ENCODE data around the gene TEX47. TPM values are rescaled to one million over a fixed set of nuclear protein-coding genes. Genes with fewer than 3 reads are reported as not detected.

Gene TEX47
- total RNA-seq, 1 experiment from 2014 or later: not detected

- no peaks in the 10 kb centered on the region for H3K36me3 ChIP-seq (ENCODE audit: control insufficient read depth, insufficient read depth, low read length)
- no peak overlapping the region for H3K27ac Mint-ChIP-seq (ENCODE audit: unreplicated experiment)
- H3K9me3 Mint-ChIP-seq (ENCODE audit: unreplicated experiment): no peaks in the 10 kb centered on the region
- H3K4me3 ChIP-seq (ENCODE audit: low read depth, low read length): no peak overlapping the region
- no peak for DNase-seq
- ChIA-PET POLR2A (no interaction called here), CTCF (no interaction called here)
- no peaks in the 10 kb centered on the region for H3K36me3 Mint-ChIP-seq (ENCODE audit: insufficient read depth, unreplicated experiment)
- TF ChIP-seq CTCF (IDR thresholded peaks at IDR 0.05; ENCODE audit: insufficient read depth in 1 of 2, low read depth in 1 of 2, low read length in 1 of 2, severe bottlenecking in 1 of 2, unreplicated experiment in 1 of 2): no peak
- no TSS peak for BruUV-seq (replicated peaks)
- no peaks in the 10 kb centered on the region for H3K9me3 ChIP-seq
- no peaks in the 10 kb centered on the region for H3K4me1 Mint-ChIP-seq (ENCODE audit: low read depth, unreplicated experiment)
- no peaks in the 10 kb centered on the region for H3K27me3 ChIP-seq (replicated peaks; ENCODE audit: control insufficient read depth, insufficient read depth, low read length)
- intact Hi-C loops (cut with micrococcal nuclease; ENCODE audit: unreplicated experiment): no loop called here
- no peaks in the 10 kb centered on the region for H3K4me1 ChIP-seq
- H3K4me3 Mint-ChIP-seq (ENCODE audit: unreplicated experiment): no peak overlapping the region
- peaks cover 3% of the 10 kb centered on the region for H3K27me3 Mint-ChIP-seq (ENCODE audit: insufficient read depth, unreplicated experiment)
These were observed 36.9 kb downstream of the TEX47 start for GRCh38 chr7:88758381-88759229.

GRCh38 chr7:88757371-88757770 lies 38.2 kb downstream of the TEX47 start:
- H3K36me3 Mint-ChIP-seq (ENCODE audit: insufficient read depth, unreplicated experiment): no peaks in the 10 kb centered on the region
- ChIA-PET POLR2A (no interaction called here), CTCF (no interaction called here)
- no peak overlapping the region for H3K4me3 Mint-ChIP-seq (ENCODE audit: unreplicated experiment)
- intact Hi-C loops (cut with micrococcal nuclease; ENCODE audit: unreplicated experiment): no loop called here
- no peak for DNase-seq
- no peak for TF ChIP-seq CTCF (IDR thresholded peaks at IDR 0.05; ENCODE audit: insufficient read depth in 1 of 2, low read depth in 1 of 2, low read length in 1 of 2, severe bottlenecking in 1 of 2, unreplicated experiment in 1 of 2)
- no peaks in the 10 kb centered on the region for H3K27me3 ChIP-seq (replicated peaks; ENCODE audit: control insufficient read depth, insufficient read depth, low read length)
- H3K4me1 Mint-ChIP-seq (ENCODE audit: low read depth, unreplicated experiment): no peaks in the 10 kb centered on the region
- no peak overlapping the region for H3K4me3 ChIP-seq (ENCODE audit: low read depth, low read length)
- H3K9me3 ChIP-seq: no peaks in the 10 kb centered on the region
- no peaks in the 10 kb centered on the region for H3K4me1 ChIP-seq
- H3K36me3 ChIP-seq (ENCODE audit: control insufficient read depth, insufficient read depth, low read length): no peaks in the 10 kb centered on the region
- H3K9me3 Mint-ChIP-seq (ENCODE audit: unreplicated experiment): no peaks in the 10 kb centered on the region
- BruUV-seq (replicated peaks): no TSS peak
- no peak overlapping the region for H3K27ac Mint-ChIP-seq (ENCODE audit: unreplicated experiment)
- H3K27me3 Mint-ChIP-seq (ENCODE audit: insufficient read depth, unreplicated experiment): peaks cover 3% of the 10 kb centered on the region

- Histone ChIP-seq H3K4me1 (no peaks in the 10 kb centered on the region), H3K4me3 (ENCODE audit: low read depth, low read length) (no peak overlapping the region), H3K36me3 (ENCODE audit: control insufficient read depth, insufficient read depth, low read length) (no peaks in the 10 kb centered on the region), H3K27me3 (replicated peaks; ENCODE audit: control insufficient read depth, insufficient read depth, low read length) (no peaks in the 10 kb centered on the region), H3K9me3 (no peaks in the 10 kb centered on the region)
- Mint-ChIP-seq H3K9me3 (ENCODE audit: unreplicated experiment) (no peaks in the 10 kb centered on the region), H3K27ac (ENCODE audit: unreplicated experiment) (no peak overlapping the region), H3K4me3 (ENCODE audit: unreplicated experiment) (no peak overlapping the region), H3K27me3 (ENCODE audit: insufficient read depth, unreplicated experiment) (peaks cover 3% of the 10 kb centered on the region), H3K4me1 (ENCODE audit: low read depth, unreplicated experiment) (no peaks in the 10 kb centered on the region), H3K36me3 (ENCODE audit: insufficient read depth, unreplicated experiment) (no peaks in the 10 kb centered on the region)
- DNase-seq: no peak
- CTCF ChIA-PET: no interaction called here
- POLR2A ChIA-PET: no interaction called here
- TF ChIP-seq CTCF (IDR thresholded peaks at IDR 0.05; ENCODE audit: insufficient read depth in 1 of 2, low read depth in 1 of 2, low read length in 1 of 2, severe bottlenecking in 1 of 2, unreplicated experiment in 1 of 2): no peak
- no TSS peak for BruUV-seq (replicated peaks)
- intact Hi-C loops (cut with micrococcal nuclease; ENCODE audit: unreplicated experiment): no loop called here
These were observed 38.7 kb downstream of the TEX47 start for GRCh38 chr7:88756802-88757201.

Measured in Caco-2 (cell line).